PC-3 (cell line): Measurements from ENCODE around the gene IFNGR2. TPM values are rescaled to one million over a fixed set of nuclear protein-coding genes. Genes with fewer than 3 reads are reported as not detected.

Source experiments
- ATAC-seq: fragments of 200-7000 bp; cut with Tn5 transposase; 2 replicates; pipeline ENCODE4 v1.9.1; 2020; ENCODE audit warnings: mild to moderate bottlenecking, moderate library complexity
- BruUV-seq: library from RNA; stranded (reverse); fragments of 400-500 nt; replicated peaks from 2 replicates; lab custom pipeline; 2021; lab: Mats Ljungman, UMichigan
- CTCF ChIA-PET: fragments of 300-600 bp; sonication (Branson Sonifier 250); formaldehyde crosslinking; loops from one replicate; lab custom pipeline; 2022; ENCODE audit warnings: antibody characterized with exemption; lab: Charles Lee
- POLR2A ChIA-PET: fragments of 300-600 bp; sonication (Branson Sonifier 250); formaldehyde crosslinking; loops from one replicate; lab custom pipeline; 2022; ENCODE audit warnings: antibody characterized with exemption; ENCODE audit not compliant: unreplicated experiment; lab: Charles Lee
- DNase-seq: peaks from one replicate; pipeline ENCODE4 v3.0.0-alpha.2; 2015
- H2AFZ ChIP-seq: fragments of 300-600 bp; sonication (generic); 2 replicates; pipeline ENCODE4 v1.6.0; 2016; ENCODE audit warnings: antibody characterized with exemption, low read length
- H3F3A ChIP-seq: fragments of 300-600 bp; sonication (generic); one replicate; pipeline ENCODE4 v1.6.0; 2017; ENCODE audit warnings: antibody characterized with exemption, low read length, control low read depth, mild to moderate bottlenecking; ENCODE audit not compliant: unreplicated experiment
- H3K27ac ChIP-seq: fragments of 300-600 bp; sonication (generic); 2 replicates; pipeline ENCODE4 v1.5.1; 2016; ENCODE audit warnings: mild to moderate bottlenecking, low read length
- H3K27me3 ChIP-seq: fragments of 300-600 bp; sonication (generic); 2 replicates; pipeline ENCODE4 v1.6.1; 2016; ENCODE audit warnings: low read length, mixed read lengths
- H3K36me3 ChIP-seq: fragments of 300-600 bp; sonication (generic); 2 replicates; pipeline ENCODE4 v1.6.1; 2016; ENCODE audit warnings: low read depth, mixed run types, low read length, mixed read lengths
- H3K4me1 ChIP-seq: fragments of 300-600 bp; sonication (generic); 2 replicates; pipeline ENCODE4 v1.5.1; 2016; ENCODE audit warnings: low read length; ENCODE audit not compliant: insufficient read depth
- H3K4me2 ChIP-seq: fragments of 300-600 bp; sonication (generic); 2 replicates; pipeline ENCODE4 v1.6.0; 2016; ENCODE audit warnings: low read length
- H3K4me3 ChIP-seq: fragments of 300-600 bp; sonication (generic); 2 replicates; pipeline ENCODE4 v1.5.1; 2016; ENCODE audit warnings: mild to moderate bottlenecking, low read length, mixed read lengths
- H3K79me2 ChIP-seq: fragments of 300-600 bp; sonication (generic); 2 replicates; pipeline ENCODE4 v1.6.1; 2017; ENCODE audit warnings: low read length, mixed read lengths
- H3K9ac ChIP-seq: fragments of 300-600 bp; sonication (generic); 2 replicates; pipeline ENCODE4 v1.6.0; 2016; ENCODE audit warnings: mild to moderate bottlenecking, low read length
- H3K9me2 ChIP-seq: fragments of 300-600 bp; sonication (generic); replicated peaks from 2 replicates; pipeline ENCODE4 v1.6.1; 2016; ENCODE audit warnings: mixed run types, low read length, mixed read lengths
- H3K9me3 ChIP-seq: fragments of 300-600 bp; sonication (generic); 2 replicates; pipeline ENCODE4 v1.6.1; 2016; ENCODE audit warnings: low read length, mixed read lengths
- H4K20me1 ChIP-seq: fragments of 300-600 bp; sonication (generic); 2 replicates; pipeline ENCODE4 v1.6.1; 2016; ENCODE audit warnings: low read length, mixed read lengths
- EZH2 ChIP-seq: fragments of 300-600 bp; sonication (generic); IDR thresholded peaks from one replicate; pipeline ENCODE4 v1.6.1; 2017; ENCODE audit warnings: antibody characterized with exemption, mild to moderate bottlenecking, low read length; ENCODE audit not compliant: unreplicated experiment
- EZH2phosphoT487 ChIP-seq: fragments of 300-600 bp; sonication (generic); IDR thresholded peaks from 2 replicates; pipeline ENCODE4 v1.6.1; 2018; ENCODE audit warnings: mild to moderate bottlenecking, antibody characterized with exemption, low read length, borderline replicate concordance
- intact Hi-C: fragments of 100-400 bp; cut with micrococcal nuclease; formaldehyde crosslinking; loops from 2 replicates; pipeline ENCODE4 v1.9.0; 2023
- total RNA-seq: library from RNA; depleted of rRNA; stranded (reverse); fragments of >200 nt; gene quantifications from 2 replicates; pipeline ENCODE4 v1.2.3, GENCODE V29; 2014
- TF ChIP-seq, protein P1 (sequence below): fragments of 300-600 bp; sonication (generic); conservative IDR thresholded peaks from 2 replicates; pipeline ENCODE4 v1.5.1; 2017; ENCODE audit warnings: antibody characterized with exemption, low read depth, mild to moderate bottlenecking, low read length

The IFNGR2 gene
- total RNA-seq, 1 experiment from 2014 or later: 37.8 TPM

DNA sequence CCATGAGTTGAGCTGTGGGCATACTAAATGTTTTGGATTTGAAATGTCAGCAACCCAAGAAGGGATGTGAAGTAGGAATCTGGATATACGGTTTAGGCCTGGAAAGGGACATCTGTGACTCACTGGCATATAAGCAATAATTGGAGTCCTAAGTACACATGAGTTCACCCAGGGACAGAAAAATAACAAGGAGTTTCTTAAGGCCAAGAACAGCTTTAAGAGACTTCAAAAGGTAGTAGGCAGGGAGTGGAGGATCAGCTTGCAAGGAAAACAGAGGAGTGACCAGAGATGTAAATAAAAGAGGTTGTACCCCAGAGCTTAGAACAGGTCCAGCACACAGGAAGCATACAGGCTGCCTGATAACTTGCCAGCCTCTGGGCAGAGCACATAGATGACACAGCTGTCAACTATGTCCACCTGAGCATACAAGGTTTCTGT lies 48.4 kb downstream of the IFNGR2 start:
- TF ChIP-seq, protein P1, sequence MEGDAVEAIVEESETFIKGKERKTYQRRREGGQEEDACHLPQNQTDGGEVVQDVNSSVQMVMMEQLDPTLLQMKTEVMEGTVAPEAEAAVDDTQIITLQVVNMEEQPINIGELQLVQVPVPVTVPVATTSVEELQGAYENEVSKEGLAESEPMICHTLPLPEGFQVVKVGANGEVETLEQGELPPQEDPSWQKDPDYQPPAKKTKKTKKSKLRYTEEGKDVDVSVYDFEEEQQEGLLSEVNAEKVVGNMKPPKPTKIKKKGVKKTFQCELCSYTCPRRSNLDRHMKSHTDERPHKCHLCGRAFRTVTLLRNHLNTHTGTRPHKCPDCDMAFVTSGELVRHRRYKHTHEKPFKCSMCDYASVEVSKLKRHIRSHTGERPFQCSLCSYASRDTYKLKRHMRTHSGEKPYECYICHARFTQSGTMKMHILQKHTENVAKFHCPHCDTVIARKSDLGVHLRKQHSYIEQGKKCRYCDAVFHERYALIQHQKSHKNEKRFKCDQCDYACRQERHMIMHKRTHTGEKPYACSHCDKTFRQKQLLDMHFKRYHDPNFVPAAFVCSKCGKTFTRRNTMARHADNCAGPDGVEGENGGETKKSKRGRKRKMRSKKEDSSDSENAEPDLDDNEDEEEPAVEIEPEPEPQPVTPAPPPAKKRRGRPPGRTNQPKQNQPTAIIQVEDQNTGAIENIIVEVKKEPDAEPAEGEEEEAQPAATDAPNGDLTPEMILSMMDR: no peak
- TF ChIP-seq EZH2phosphoT487 (no peak), EZH2 (no peak)
- BruUV-seq: no TSS peak
- Histone ChIP-seq H3F3A (peaks cover 5% of the 10 kb centered on the region), H3K36me3 (0 out of 2 replicates have a peak, but pooled peaks cover 14% of the 10 kb centered on the region), H3K27me3 (no peaks in the 10 kb centered on the region), H3K9me2 (no peaks in the 10 kb centered on the region), H2AFZ (no peak overlapping the region), H3K9me3 (no peaks in the 10 kb centered on the region), H3K27ac (peak overlapping the region; percentile 79), H3K4me3 (peak overlapping the region; percentile 10; the same call in 1 of the 2 replicates), H4K20me1 (no peaks in the 10 kb centered on the region), H3K4me1 (peaks cover 26% of the 10 kb centered on the region), H3K9ac (0 out of 2 replicates have a peak overlapping the region, but pooled peaks have one; percentile 16), H3K79me2 (no peaks in the 10 kb centered on the region), H3K4me2 (peak overlapping the region; percentile 70)
- POLR2A ChIA-PET: interaction anchor here (0.6 to 0.7 kb wide), 2 partner anchors 28 to 1950 kb away, joined by 3 read pairs; partner anchors contain the start of gene TMEM50B
- DNase-seq (peak; percentile 93), ATAC-seq (peak; percentile 96)
- CTCF ChIA-PET: interaction anchor here (0.9 to 1.7 kb wide), 4 partner anchors 28 to 255 kb away, joined by 3 to 9 read pairs (median 7); partner anchors contain the start of gene TMEM50B
- intact Hi-C loops: loop anchor here (1.0 to 5.0 kb wide), 2 partner anchors 28 to 724 kb away; partner anchors contain the start of genes SYNJ1 and TMEM50B

DNA sequence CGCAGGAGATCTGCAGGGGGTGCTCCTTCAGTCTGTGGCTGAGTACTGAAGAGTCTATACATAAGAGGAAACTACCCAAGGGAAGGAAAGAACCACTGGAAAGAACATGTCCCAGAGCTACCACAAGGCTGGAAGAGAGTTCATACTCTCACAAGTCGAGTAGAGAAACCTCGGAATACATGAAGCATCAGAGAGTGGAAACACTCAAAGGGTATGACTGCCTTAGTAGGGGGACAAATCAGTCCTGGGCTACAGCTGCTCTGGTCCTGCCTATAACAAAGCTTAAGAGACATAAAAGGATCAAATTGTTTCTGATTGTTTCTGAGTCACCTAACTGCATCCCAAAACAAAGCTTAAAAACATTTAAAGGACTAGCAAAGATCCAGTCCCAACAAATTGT lies 49.1 kb downstream of the IFNGR2 start:
- no peak for DNase-seq
- ChIA-PET POLR2A (interaction anchor here (0.7 kb wide), 1 partner anchor 13 kb away, joined by 8 read pairs; no protein-coding TSS in a partner anchor), CTCF (interaction anchor here (0.6 to 1.7 kb wide), 4 partner anchors 9 to 153 kb away, joined by 3 to 9 read pairs (median 7); partner anchors contain the start of gene TMEM50B)
- H3K9me2 ChIP-seq: no peaks in the 10 kb centered on the region
- TF ChIP-seq EZH2phosphoT487: no peak
- TF ChIP-seq, protein P1: no peak
- no peak for TF ChIP-seq EZH2
- peaks cover 26% of the 10 kb centered on the region for H3K4me1 ChIP-seq
- peaks cover 5% of the 10 kb centered on the region for H3F3A ChIP-seq
- no peak overlapping the region for H2AFZ ChIP-seq
- H3K79me2 ChIP-seq: no peaks in the 10 kb centered on the region
- H3K27me3 ChIP-seq: no peaks in the 10 kb centered on the region
- no peaks in the 10 kb centered on the region for H3K9me3 ChIP-seq
- peak overlapping the region; percentile 79 for H3K27ac ChIP-seq
- peak overlapping the region; percentile 70 for H3K4me2 ChIP-seq
- H3K9ac ChIP-seq: peak overlapping the region; percentile 2; the same call in 1 of the 2 replicates
- H3K4me3 ChIP-seq: no peak overlapping the region
- no peaks in the 10 kb centered on the region for H4K20me1 ChIP-seq
- no TSS peak for BruUV-seq
- H3K36me3 ChIP-seq: 0 out of 2 replicates have a peak, but pooled peaks cover 14% of the 10 kb centered on the region
- intact Hi-C loops: loop anchor here (5.0 kb wide), 1 partner anchor 725 kb away; the partner anchor contains the start of gene SYNJ1
- peak; percentile 5; the same call in 1 of the 2 replicates for ATAC-seq
